HuH-7 (cell line): ENCODE data around the gene RAB40C.

Source experiments
- DNase-seq: peaks from one replicate; pipeline ENCODE4 v3.0.0; 2011; ENCODE audit warnings: low spot score

Gene RAB40C

GRCh38 chr16:559411-560203 lies 30.3 kb upstream of the RAB40C start:
- no peak for DNase-seq

DNA sequence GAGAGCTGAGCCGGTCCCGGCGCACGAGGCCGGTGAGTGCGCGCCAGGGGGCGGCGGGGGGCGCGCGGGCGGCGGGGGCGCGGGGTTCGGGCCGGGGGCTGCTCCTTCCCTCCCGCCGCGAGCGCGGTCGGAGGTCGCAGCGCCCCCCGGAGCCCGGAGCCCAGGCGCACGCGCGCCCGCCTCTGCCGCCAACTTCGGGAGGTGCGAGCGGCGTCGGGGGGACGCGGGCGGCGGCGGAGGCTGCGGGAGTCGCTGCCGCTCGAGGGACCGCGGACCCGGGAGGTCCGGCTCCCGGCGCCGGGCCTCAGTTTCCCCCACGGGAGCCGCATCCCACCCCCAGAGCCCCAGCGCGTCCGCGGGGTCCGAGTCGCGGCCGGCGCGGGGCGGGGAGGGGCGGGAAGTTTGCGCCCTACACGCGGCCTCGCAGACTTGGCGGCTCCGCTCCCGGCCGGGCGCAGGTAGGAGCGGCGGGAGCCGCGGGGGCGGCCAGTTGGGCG lies 29.6 kb upstream of the RAB40C start, which contains the start of gene PRR35:
PRR35 (plus strand) TSS at position 191 of the 497 bp plus-strand sequence. CDS start 2,901 bp downstream, outside the sequence.
- DNase-seq: no peak

DNA sequence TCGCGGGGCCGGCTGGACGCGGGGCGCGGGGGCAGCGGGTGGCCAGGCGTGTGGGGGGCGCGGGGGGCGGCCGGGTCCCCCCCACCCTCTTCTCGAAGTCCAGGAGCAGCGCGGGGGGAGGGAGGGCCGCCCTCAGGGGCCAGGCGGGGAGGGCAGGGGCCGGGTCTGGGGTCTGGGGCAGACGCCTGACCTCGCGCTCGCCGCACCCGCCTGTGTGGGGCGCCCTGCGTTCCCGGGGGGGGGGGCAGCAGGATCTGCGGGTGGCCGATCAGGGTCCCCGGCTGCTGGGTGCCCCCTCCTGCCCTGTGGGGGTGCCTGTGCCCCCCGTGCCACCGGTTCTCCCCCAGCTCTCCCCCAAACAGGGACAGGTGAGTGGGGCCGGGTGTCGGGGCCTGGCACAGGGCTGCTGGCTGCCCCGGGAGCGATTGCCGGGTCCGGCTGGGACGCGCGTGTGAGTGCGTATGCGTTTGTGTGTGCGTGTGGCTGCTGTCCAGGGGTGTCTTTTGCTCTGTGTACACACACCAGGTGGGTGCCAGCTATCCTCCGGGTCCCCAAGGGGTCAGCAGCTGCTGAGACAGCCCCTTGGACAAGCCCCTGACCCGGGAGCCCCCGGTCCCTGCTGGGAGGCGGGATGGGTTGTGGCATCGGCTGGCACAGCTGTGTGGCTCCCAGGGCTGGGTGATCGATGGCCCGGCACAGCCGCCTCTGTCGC lies 29.0 kb upstream of the RAB40C start:
- DNase-seq: no peak

DNA sequence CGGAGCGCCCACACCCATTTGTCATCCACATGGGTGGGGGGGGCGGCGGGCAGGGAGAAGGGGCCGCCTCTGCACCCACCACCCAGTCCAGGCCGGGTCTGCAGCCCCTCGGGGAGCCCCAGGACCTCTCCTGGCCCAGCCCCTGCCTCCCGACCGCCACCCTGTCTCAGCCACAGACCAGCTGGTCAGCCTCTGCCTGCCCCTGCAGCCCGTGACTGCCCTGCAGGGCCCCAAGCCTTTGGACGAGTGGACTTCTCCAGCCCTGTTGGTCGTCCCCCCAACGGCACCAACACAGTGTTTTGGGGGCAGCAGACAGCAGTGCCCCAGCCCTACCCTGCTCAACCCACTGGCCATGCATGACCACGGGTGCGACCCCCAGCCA lies 28.5 kb upstream of the RAB40C start:
- no peak for DNase-seq

- DNase-seq: no peak
These were observed 27.6 kb upstream of the RAB40C start for GRCh38 chr16:561957-562938.

DNA sequence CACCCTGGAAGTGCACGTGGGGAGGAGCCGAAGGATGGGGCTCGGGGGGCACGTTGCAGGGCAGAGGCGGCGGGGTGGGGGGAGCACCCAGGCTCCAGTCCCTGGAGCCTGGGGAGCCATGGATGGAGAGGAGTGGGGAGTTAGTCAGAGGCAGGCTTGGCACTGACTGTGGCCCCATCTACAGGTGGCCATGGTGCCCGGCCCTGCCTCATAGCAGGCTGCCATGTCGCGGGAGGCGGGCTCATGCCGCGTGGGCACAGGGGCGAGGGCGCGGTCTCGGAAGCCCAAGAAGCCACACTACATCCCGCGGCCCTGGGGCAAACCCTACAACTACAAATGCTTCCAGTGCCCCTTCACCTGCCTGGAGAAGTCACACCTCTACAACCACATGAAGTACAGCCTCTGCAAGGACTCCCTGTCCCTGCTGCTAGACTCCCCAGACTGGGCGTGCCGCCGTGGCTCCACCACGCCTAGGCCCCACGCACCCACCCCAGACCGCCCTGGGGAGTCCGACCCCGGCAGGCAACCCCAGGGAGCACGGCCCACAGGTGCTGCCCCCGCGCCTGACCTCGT lies 26.7 kb upstream of the RAB40C start:
- no peak for DNase-seq

DNA sequence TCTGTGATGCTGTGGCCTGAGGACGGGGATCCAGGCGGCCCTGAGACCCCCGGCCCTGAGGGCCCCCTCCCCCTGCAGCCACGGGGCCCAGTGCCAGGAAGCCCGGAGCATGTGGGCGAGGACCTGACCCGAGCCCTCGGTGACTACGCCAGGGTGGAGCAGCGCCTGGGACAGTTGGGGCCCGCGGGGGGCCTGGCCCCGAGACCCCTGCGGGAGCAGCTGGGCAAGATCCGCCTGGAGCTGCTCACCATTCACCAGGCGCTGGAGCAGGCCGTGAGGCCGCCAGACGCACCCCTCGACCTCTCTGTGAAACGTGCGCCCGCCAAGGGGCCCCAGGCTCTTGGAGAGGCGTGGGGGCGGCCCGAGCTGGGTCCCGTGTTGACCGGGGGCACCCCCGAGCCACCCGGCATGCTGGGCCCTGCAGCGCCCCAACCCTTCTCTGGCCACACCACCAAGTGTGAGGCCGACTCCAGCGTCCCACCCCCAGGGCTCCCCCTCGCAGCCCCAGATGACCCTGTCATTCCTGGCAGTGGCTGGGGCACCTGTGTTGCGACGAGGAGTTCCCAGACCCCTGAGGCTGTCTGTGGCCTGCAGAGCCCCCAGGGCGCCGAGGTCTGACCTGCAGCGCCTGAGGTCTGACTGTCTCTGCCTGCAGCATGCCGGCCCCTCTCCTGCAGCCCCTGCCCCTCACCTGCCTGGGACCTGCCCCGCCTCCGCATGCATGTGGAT lies 25.0 kb upstream of the RAB40C start:
- no peak for DNase-seq

- no peak for DNase-seq
These were observed 24.2 kb upstream of the RAB40C start for GRCh38 chr16:565419-566330.

DNA sequence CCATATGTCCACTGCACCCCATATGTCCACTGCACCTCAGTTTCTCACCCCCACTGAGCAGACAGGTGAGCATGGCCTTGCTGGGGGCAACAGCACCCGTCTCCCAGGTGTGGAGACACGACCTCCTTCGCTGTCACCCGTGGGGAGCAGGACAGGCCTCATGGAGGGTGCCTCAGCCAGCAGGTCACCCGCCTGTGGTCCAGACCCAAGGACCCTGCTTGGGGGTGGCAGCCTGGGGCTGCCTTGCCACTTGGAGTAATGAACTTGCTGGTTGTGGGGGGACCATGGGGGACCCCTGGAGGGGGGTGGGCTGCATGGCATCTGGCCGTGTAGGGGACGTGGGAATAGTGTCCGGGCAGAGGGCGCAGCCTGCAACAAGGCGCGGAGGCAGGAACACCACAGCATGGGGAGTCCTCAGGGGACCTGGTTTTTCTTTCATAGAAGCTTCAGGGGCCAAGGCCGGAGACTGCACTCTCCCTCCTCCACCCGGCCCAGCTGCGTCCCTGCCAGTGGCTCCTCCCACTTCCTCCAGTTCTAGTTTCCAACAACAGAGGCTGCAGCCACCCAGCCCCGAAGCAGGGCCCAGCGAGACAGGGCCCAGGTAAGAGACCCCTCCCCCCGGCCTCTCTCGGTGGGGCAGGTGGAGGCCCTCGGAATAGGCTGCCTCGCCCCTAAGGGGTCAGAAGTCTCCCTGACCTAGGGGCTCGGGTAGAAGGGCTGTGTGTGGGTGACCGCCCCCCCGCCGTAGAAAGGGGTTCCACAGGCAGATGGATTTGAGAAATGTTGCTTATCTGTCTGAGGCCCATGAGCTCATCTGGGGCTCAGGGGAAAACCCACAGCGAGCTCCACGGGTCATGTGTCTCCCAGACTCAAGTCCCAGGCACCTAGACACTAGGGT lies 23.1 kb upstream of the RAB40C start, which contains the start of gene NHLRC4:
NHLRC4 (plus strand) TSS at position 531 of the 898 bp plus-strand sequence. CDS start 1,043 bp downstream, outside the sequence.
- DNase-seq: no peak

DNA sequence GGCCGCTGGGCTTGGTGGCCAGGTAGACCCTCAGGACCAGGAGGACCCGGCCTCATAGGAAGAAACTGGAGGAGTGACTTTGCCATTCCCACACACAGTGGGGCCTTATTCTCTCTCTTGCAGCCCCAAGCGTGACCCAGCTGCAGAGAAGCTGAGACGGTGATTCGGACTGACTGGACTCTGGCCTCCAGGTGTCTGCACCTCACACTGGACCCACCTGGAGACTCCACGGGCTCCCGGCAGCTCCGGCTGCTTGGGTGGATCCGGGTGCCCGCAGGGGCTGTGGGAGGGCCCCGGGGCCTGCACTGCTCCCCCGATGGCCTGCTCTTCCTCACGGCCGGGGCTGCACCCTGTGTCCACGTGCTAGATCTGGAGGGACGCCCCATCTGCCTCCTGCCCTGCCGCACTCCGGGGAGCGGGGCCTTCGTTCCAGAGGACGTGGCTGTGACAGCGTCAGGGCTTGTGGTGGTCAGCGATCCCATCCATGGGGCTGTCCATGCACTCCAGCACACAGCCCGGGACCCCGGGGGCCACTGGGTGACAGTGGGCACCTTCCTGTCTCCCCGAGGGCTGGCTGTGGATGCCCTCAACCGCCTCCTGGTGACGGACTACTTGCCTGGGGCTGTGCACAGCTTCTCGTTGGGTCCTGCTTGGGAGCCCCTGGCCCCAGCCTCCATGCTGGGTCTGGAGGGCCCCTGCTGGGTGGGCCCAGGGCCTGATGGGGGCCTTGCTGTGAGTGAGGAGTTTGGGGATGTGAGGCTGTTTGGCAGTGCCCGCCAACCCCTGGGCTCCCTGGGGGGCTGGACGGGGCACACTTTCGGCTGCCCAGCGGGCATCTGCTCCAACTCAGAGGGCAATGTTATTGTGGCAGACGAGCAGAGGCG lies 22.3 kb upstream of the RAB40C start:
- DNase-seq: no peak

DNA sequence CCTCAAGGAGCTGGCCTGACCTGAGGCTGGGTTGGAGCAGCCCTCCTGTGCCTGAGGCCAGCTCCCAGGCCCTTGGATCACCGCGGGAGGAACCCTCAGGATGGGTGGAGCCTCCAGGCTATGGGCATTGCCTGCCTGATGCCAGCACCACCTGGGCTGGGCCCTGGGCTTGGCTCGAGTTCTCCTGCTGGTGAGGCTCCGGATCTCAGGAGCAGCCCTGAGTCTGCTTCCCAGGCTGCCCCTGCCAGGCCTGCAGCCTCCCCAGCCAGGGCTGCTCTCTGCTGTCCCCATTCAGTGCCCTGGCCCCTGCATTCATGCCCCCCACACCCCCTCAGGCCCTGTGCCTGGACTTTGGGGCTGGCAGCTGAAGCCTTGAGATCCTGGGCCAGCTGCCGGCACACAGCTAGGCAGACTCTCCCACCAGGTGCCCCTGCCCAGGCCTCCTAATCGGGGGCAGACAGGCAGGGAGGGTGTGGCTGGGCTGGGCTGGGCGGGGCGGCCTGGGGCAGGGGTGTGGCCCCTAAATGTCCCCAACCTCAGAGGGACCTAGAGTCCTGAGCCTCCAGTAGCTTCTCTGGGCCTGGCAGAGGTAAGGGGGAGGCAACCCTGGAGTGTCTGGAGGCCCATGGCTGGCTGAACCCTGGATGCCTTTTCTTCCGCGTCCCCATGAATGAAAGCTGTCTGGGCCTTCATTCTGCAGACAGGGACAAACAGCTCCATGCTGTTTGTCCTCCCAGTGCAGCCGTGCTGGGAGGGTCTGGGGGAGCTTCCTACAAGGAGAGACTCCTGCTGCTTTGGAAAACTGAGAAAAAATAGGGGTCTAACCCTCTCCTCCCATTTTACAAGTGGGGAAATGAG lies 21.2 kb upstream of the RAB40C start:
- DNase-seq: no peak

DNA sequence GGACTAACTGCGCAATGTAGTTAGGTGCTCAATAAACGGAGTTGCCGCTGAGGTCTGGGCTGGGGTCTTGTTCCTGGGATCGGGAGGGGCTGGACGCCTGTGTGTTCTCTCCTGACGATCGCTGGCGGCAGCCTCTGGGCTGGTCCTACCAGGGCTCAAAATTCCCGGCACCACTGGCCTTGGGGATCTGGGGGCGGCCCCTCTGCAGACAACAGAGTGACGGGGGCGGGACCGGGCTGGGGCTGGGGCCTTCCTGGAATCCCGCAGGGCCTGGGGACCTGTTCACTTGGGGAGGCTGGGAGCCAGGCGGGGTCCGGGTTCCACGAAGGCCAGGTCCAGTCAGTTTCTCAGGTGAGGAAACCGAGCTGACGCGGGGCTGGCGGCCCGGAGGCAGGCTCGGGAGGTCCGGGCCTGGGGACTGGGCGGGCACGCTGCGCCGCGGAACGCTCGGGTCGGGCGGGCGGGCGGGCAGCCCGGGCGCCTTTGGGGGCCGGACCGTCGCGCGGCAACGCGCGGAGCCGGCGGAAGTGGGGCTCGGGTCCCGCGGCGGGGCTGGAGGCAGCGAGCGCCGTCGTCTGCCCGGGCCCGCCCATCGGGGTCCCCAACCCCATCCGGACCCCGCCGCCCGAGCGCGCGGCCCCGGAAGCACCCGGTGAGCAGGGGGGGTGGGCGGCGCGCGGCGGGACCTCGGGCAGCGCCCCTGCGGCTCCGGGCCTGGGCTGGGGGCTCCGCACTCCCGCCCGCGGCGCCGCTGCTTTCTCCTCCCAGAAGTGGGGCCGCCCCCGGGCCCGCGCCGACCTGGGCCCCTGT lies 20.2 kb upstream of the RAB40C start, which contains the start of gene PIGQ:
PIGQ (plus strand) TSS at position 524 of the 810 bp plus-strand sequence. CDS start 4,107 bp downstream, outside the sequence.
- DNase-seq: peak; percentile 74

- no peak for DNase-seq
These were observed 16.8 kb upstream of the RAB40C start for GRCh38 chr16:572865-573650.

GRCh38 chr16:574021-574760 lies 15.7 kb upstream of the RAB40C start:
- no peak for DNase-seq
